Endothelial cell of umbilical vein (primary cell): ENCODE results near the gene SDCCAG8.

ENCODE experiments used
- EZH2 ChIP-seq: IDR thresholded peaks from 2 replicates; pipeline ENCODE4 v1.6.1; 2012; ENCODE audit warnings: borderline replicate concordance, low read depth, mild to moderate bottlenecking, moderate library complexity, low read length, inconsistent platforms; ENCODE audit not compliant: severe bottlenecking
- JUN ChIP-seq: IDR thresholded peaks from 2 replicates; pipeline ENCODE4 v1.6.1; 2011; ENCODE audit warnings: borderline replicate concordance, low read depth; ENCODE audit not compliant: insufficient read length, insufficient read depth
- MYC ChIP-seq: IDR thresholded peaks from one replicate; pipeline ENCODE4 v1.6.1; 2011; ENCODE audit warnings: mild to moderate bottlenecking, low read depth, low read length
- POLR2A ChIP-seq: IDR thresholded peaks from 2 replicates; pipeline ENCODE4 v1.6.1; 2012; ENCODE audit warnings: low read depth, mild to moderate bottlenecking, control low read depth, low read length
- POLR2AphosphoS5 ChIP-seq: IDR thresholded peaks from 2 replicates; pipeline ENCODE4 v1.6.1; 2012; ENCODE audit warnings: low read depth, mild to moderate bottlenecking, control low read depth, low read length, moderate library complexity; ENCODE audit not compliant: insufficient read depth
- TF ChIP-seq, protein P1 (sequence below), 2 donors: IDR thresholded peaks; 1 replicate in 1 of 2; 2 replicates in 1 of 2; pipeline ENCODE4 v1.5.1; 2011; ENCODE audit warnings: low read length in 2 of 2, mild to moderate bottlenecking in 2 of 2, moderate library complexity in 2 of 2, control low read depth in 1 of 2, inconsistent platforms in 1 of 2, low read depth in 1 of 2; ENCODE audit not compliant: insufficient read depth in 1 of 2; ENCODE audit errors: extremely low read depth in 1 of 2
- TF ChIP-seq, protein P2 (sequence below): IDR thresholded peaks from 2 replicates; pipeline ENCODE4 v1.6.1; 2011; ENCODE audit not compliant: insufficient read depth, insufficient read length

DNA sequence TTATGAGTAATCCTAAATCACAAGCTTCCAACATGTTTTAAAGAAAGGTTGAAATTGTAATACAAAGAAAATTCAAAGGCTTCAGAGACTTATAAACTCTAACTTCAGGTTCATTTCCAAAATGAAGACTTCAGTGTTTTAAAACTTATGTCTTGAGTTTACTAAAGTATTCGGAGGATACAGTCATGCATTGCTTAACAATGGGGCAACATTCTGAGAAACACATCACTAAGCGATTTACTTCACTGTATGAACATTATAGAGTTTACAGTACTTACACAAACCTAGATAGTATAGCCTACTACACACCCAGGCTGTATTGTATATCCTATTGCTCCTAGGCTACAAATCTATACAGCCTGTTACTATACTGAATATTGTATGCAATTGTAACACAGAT lies 39.1 kb upstream of the SDCCAG8 start:
- TF ChIP-seq, protein P1, sequence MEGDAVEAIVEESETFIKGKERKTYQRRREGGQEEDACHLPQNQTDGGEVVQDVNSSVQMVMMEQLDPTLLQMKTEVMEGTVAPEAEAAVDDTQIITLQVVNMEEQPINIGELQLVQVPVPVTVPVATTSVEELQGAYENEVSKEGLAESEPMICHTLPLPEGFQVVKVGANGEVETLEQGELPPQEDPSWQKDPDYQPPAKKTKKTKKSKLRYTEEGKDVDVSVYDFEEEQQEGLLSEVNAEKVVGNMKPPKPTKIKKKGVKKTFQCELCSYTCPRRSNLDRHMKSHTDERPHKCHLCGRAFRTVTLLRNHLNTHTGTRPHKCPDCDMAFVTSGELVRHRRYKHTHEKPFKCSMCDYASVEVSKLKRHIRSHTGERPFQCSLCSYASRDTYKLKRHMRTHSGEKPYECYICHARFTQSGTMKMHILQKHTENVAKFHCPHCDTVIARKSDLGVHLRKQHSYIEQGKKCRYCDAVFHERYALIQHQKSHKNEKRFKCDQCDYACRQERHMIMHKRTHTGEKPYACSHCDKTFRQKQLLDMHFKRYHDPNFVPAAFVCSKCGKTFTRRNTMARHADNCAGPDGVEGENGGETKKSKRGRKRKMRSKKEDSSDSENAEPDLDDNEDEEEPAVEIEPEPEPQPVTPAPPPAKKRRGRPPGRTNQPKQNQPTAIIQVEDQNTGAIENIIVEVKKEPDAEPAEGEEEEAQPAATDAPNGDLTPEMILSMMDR (IDR thresholded peaks at IDR 0.05; ENCODE audit: extremely low read depth in 1 of 2, insufficient read depth in 1 of 2, low read depth in 1 of 2, low read length in 2 of 2): no peak
- TF ChIP-seq POLR2AphosphoS5 (no peak), JUN (no peak), POLR2A (no peak), EZH2 (no peak), MYC (no peak)
- TF ChIP-seq, protein P2, sequence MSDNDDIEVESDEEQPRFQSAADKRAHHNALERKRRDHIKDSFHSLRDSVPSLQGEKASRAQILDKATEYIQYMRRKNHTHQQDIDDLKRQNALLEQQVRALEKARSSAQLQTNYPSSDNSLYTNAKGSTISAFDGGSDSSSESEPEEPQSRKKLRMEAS: no peak
